ENCODE results near the gene GALE.

DNA sequence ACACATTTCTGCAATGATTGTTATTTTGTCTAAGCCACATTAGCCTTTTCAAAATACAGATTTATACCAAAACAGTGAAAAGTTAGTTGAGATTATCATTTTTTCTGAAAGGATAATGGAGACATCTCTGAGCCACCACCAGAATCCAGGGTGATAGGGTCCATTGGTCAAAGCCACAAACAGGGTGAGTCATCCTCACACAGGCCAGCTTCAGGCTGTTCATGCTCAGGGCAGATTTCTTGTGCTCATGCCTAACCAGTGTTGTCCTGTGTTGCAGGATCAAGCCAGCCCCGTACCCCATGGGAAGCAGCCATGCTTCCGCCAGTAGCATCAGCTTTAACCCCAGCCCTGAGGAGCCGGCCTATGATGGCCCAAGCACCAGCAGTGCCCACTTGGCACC lies 43.9 kb downstream of the GALE start:
- TF ChIP-seq CTCF (conservative IDR thresholded peaks at IDR 0.05; ENCODE audit: low read depth, low read length) (no peak), RCOR1 (IDR thresholded peaks at IDR 0.05; ENCODE audit: insufficient replicate concordance, low read length) (no peak), RFX5 (IDR thresholded peaks at IDR 0.05; ENCODE audit: low read depth, low read length) (no peak), POLR2A (IDR thresholded peaks at IDR 0.05; ENCODE audit: low read depth, low read length) (no peak), SMC3 (IDR thresholded peaks at IDR 0.05; ENCODE audit: low read depth, low read length) (no peak), CEBPB (IDR thresholded peaks at IDR 0.05; ENCODE audit: low read depth, low read length) (no peak), MAFK (IDR thresholded peaks at IDR 0.05; ENCODE audit: low read depth, low read length) (no peak)

Measured in IMR-90 (cell line).